Keratinocyte (primary cell): ENCODE measurements around the gene DPF3.
A peak's percentile ranks its signal among the peaks of the same experiment; 100 is the strongest.

Experiments used
- EZH2 ChIP-seq: IDR thresholded peaks from one replicate; pipeline ENCODE4 v1.6.1; 2012; ENCODE audit warnings: inconsistent platforms, mild to moderate bottlenecking, low read length, moderate library complexity
- TF ChIP-seq, protein P1 (sequence below), 3 experiments: IDR thresholded peaks in 1 of 3; conservative IDR thresholded peaks in 1 of 3; optimal IDR thresholded peaks in 1 of 3; 2 replicates in 2 of 3; 3 replicates in 1 of 3; pipeline versions ENCODE3 to v1.5.1; 2011; ENCODE audit warnings: low read length in 3 of 3, mild to moderate bottlenecking in 3 of 3, moderate library complexity in 2 of 3, control low read depth in 1 of 3, inconsistent platforms in 1 of 3; ENCODE audit not compliant: insufficient read depth in 2 of 3; ENCODE audit errors: extremely low read depth in 1 of 3

DNA sequence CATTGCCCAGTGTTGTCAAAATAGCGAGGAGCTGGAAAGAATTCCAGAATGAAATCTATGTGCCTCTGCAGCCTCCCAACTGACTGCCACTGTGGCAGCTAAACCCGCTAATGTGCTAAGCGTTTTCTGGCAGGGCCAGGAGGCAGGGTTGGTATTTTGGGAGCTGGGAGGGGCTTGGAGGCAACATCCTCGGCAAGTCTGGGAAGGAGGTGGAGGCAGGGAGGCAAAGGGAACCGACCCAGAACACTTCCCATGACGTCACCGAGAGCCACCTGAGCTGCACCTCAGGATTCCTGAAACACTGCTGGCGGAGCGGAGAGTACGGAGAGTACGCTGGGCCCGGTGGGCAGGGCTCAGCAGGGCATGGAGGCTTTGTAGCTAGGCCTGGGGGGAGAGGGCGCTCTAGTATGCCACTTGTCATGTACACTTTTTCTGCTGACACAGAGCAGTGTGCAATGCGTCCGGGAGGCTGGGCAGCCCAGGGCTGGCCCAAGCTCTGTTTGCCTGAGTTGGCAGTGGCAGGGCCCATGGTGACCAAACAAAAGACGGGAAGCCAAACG lies 81.5 kb downstream of the DPF3 start:
- TF ChIP-seq, protein P1, sequence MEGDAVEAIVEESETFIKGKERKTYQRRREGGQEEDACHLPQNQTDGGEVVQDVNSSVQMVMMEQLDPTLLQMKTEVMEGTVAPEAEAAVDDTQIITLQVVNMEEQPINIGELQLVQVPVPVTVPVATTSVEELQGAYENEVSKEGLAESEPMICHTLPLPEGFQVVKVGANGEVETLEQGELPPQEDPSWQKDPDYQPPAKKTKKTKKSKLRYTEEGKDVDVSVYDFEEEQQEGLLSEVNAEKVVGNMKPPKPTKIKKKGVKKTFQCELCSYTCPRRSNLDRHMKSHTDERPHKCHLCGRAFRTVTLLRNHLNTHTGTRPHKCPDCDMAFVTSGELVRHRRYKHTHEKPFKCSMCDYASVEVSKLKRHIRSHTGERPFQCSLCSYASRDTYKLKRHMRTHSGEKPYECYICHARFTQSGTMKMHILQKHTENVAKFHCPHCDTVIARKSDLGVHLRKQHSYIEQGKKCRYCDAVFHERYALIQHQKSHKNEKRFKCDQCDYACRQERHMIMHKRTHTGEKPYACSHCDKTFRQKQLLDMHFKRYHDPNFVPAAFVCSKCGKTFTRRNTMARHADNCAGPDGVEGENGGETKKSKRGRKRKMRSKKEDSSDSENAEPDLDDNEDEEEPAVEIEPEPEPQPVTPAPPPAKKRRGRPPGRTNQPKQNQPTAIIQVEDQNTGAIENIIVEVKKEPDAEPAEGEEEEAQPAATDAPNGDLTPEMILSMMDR (optimal IDR thresholded peaks at IDR 0.05 in 1 of 3, IDR thresholded peaks at IDR 0.05 in 1 of 3, conservative IDR thresholded peaks at IDR 0.05 in 1 of 3; ENCODE audit: extremely low read depth in 1 of 3, insufficient read depth in 2 of 3, low read length in 3 of 3), result peak in 1 of 3 experiments; percentile 5
- no peak for TF ChIP-seq EZH2
